H9 (cell line): ENCODE results near the gene WFIKKN2. TPM values are rescaled to one million over a fixed set of nuclear protein-coding genes. Genes with fewer than 3 reads are reported as not detected.

Experiments used
- DNase-seq: peaks from one replicate; pipeline ENCODE4 v3.0.0-alpha.2; 2017
- H2AFZ ChIP-seq: one replicate; pipeline ENCODE4 v1.6.1; 2013; ENCODE audit warnings: mild to moderate bottlenecking, low read length, control low read depth, moderate library complexity
- H2AK5ac ChIP-seq: 2 replicates; pipeline ENCODE4 v1.6.1; 2013; ENCODE audit warnings: low read length, control low read depth, mixed read lengths; ENCODE audit not compliant: insufficient read length
- H2BK120ac ChIP-seq: one replicate; pipeline ENCODE4 v1.6.1; 2013; ENCODE audit warnings: low read depth, mild to moderate bottlenecking, low read length, control low read depth, inconsistent platforms; ENCODE audit not compliant: poor library complexity, severe bottlenecking
- H2BK12ac ChIP-seq: 2 replicates; pipeline ENCODE4 v1.6.1; 2013; ENCODE audit warnings: low read length, control low read depth, mixed read lengths, low read depth; ENCODE audit not compliant: insufficient read length
- H2BK15ac ChIP-seq: 2 replicates; pipeline ENCODE4 v1.6.1; 2013; ENCODE audit warnings: low read depth, low read length, control low read depth
- H2BK20ac ChIP-seq: one replicate; pipeline ENCODE4 v1.6.1; 2013; ENCODE audit warnings: low read depth, mild to moderate bottlenecking, low read length, control low read depth, inconsistent platforms; ENCODE audit not compliant: poor library complexity, severe bottlenecking
- H2BK5ac ChIP-seq: 2 replicates; pipeline ENCODE4 v1.6.1; 2013; ENCODE audit warnings: low read length, control low read depth, mixed read lengths; ENCODE audit not compliant: insufficient read length
- H3K14ac ChIP-seq: 2 replicates; pipeline ENCODE4 v1.6.1; 2013; ENCODE audit warnings: low read length, control low read depth; ENCODE audit not compliant: insufficient read depth
- H3K18ac ChIP-seq: 2 replicates; pipeline ENCODE4 v1.6.1; 2013; ENCODE audit warnings: low read depth, mild to moderate bottlenecking, mixed read lengths, low read length, control low read depth; ENCODE audit not compliant: insufficient read length
- H3K23ac ChIP-seq: 2 replicates; pipeline ENCODE4 v1.6.1; 2013; ENCODE audit warnings: low read length, control low read depth, mixed read lengths, low read depth; ENCODE audit not compliant: insufficient read length
- H3K23me2 ChIP-seq: 2 replicates; pipeline ENCODE4 v1.6.1; 2013; ENCODE audit warnings: low read depth, mild to moderate bottlenecking, mixed read lengths, low read length, control low read depth; ENCODE audit not compliant: insufficient read length, poor library complexity, severe bottlenecking
- H3K27ac ChIP-seq: 2 replicates; pipeline ENCODE4 v1.5.1; 2013; ENCODE audit warnings: low read length, control low read depth, mixed read lengths, low read depth; ENCODE audit not compliant: insufficient read length
- H3K27me3 ChIP-seq: 2 replicates; pipeline ENCODE4 v1.6.1; 2013; ENCODE audit warnings: low read length, control low read depth, inconsistent platforms; ENCODE audit not compliant: insufficient read depth
- H3K4ac ChIP-seq: 2 replicates; pipeline ENCODE4 v1.6.1; 2013; ENCODE audit warnings: low read depth, mild to moderate bottlenecking, control low read depth, inconsistent platforms, low read length, moderate library complexity
- H3K4me1 ChIP-seq: 2 replicates; pipeline ENCODE4 v1.6.1; 2013; ENCODE audit warnings: low read length, control low read depth, inconsistent platforms; ENCODE audit not compliant: insufficient read depth
- H3K4me2 ChIP-seq: 2 replicates; pipeline ENCODE4 v1.6.1; 2013; ENCODE audit warnings: low read length, control low read depth, mixed read lengths; ENCODE audit not compliant: insufficient read length, insufficient read depth
- H3K56ac ChIP-seq: 2 replicates; pipeline ENCODE4 v1.6.1; 2013; ENCODE audit warnings: low read depth, mild to moderate bottlenecking, mixed read lengths, low read length, control low read depth; ENCODE audit not compliant: insufficient read length
- H3K79me1 ChIP-seq: 2 replicates; pipeline ENCODE4 v1.6.1; 2013; ENCODE audit warnings: low read depth, mild to moderate bottlenecking, moderate library complexity, low read length, control low read depth, inconsistent platforms; ENCODE audit not compliant: insufficient read depth, poor library complexity, severe bottlenecking
- H3K79me2 ChIP-seq: 2 replicates; pipeline ENCODE4 v1.6.1; 2013; ENCODE audit warnings: low read length, control low read depth, inconsistent platforms; ENCODE audit not compliant: insufficient read depth
- H3K9ac ChIP-seq: 2 replicates; pipeline ENCODE4 v1.6.1; 2013; ENCODE audit warnings: low read length, control low read depth, mixed read lengths; ENCODE audit not compliant: insufficient read length; ENCODE audit errors: extremely low read depth
- H3K9me3 ChIP-seq: one replicate; pipeline ENCODE4 v1.6.1; 2013; ENCODE audit warnings: low read depth, low read length, inconsistent platforms; ENCODE audit not compliant: control insufficient read depth
- H3T11ph ChIP-seq: one replicate; pipeline ENCODE4 v1.6.1; 2013; ENCODE audit warnings: mild to moderate bottlenecking, low read length, control low read depth, inconsistent platforms
- H4K20me1 ChIP-seq: one replicate; pipeline ENCODE4 v1.6.1; 2013; ENCODE audit not compliant: control insufficient read depth, insufficient read length, insufficient read depth
- H4K5ac ChIP-seq: 2 replicates; pipeline ENCODE4 v1.6.1; 2013; ENCODE audit warnings: low read depth, mild to moderate bottlenecking, mixed read lengths, low read length, control low read depth; ENCODE audit not compliant: insufficient read length
- H4K8ac ChIP-seq: replicated peaks from 2 replicates; pipeline ENCODE4 v1.6.1; 2013; ENCODE audit warnings: low read length, control low read depth, mixed read lengths, low read depth; ENCODE audit not compliant: insufficient read length
- H4K91ac ChIP-seq: 2 replicates; pipeline ENCODE4 v1.6.1; 2013; ENCODE audit warnings: low read depth, mild to moderate bottlenecking, moderate library complexity, mixed read lengths, low read length, control low read depth; ENCODE audit not compliant: insufficient read length
- H3K27ac Mint-ChIP-seq, 3 experiments: 2 replicates in 2 of 3; 3 replicates in 1 of 3; pipeline ENCODE4 v1.8.0; 2020 to 2021; ENCODE audit warnings: mixed read lengths in 3 of 3, mild to moderate bottlenecking in 1 of 3, moderate library complexity in 1 of 3
- H3K27me3 Mint-ChIP-seq: 2 replicates; pipeline ENCODE4 v1.8.0; 2021; ENCODE audit warnings: low read depth, mild to moderate bottlenecking, moderate library complexity, mixed read lengths
- H3K36me3 Mint-ChIP-seq, 3 experiments: 2 replicates in 2 of 3; 3 replicates in 1 of 3; pipeline ENCODE4 v1.8.0; 2020 to 2021; ENCODE audit warnings: low read depth in 3 of 3, mixed read lengths in 3 of 3; ENCODE audit not compliant: insufficient read depth in 1 of 3
- H3K4me1 Mint-ChIP-seq, 2 experiments: 2 replicates each; pipeline ENCODE4 v1.8.0; 2020; ENCODE audit warnings: mixed read lengths in 2 of 2
- H3K4me3 Mint-ChIP-seq, 2 experiments: 2 replicates in 1 of 2; 3 replicates in 1 of 2; pipeline ENCODE4 v1.8.0; 2020 to 2021; ENCODE audit warnings: mild to moderate bottlenecking in 2 of 2, mixed read lengths in 2 of 2, moderate library complexity in 1 of 2
- H3K9me3 Mint-ChIP-seq, 2 experiments: 2 replicates in 1 of 2; 3 replicates in 1 of 2; pipeline ENCODE4 v1.8.0; 2020; ENCODE audit warnings: mild to moderate bottlenecking in 2 of 2, mixed read lengths in 2 of 2, moderate library complexity in 1 of 2
- WGBS: extraction: QIAGEN DNeasy Blood & Tissue Kit; methylation state at CpG from one replicate; pipeline ENCODE4 v1.1.7; 2013; ENCODE audit warnings: missing lambda C conversion rate, low lambda C conversion rate, mixed read lengths; ENCODE audit not compliant: insufficient read length; ENCODE audit errors: extremely low coverage; 5-methylcytosine and 5-hydroxymethylcytosine counted together
- total RNA-seq: library from RNA; stranded (reverse); gene quantifications from 2 replicates; pipeline ENCODE4 v1.2.1, GENCODE V29; 2021
- TF ChIP-seq, protein P1 (sequence below): fragments of 200-600 bp; sonication (generic); conservative IDR thresholded peaks from 3 replicates; pipeline ENCODE4 v1.8.0; 2021; ENCODE audit warnings: antibody characterized with exemption, mild to moderate bottlenecking

Gene WFIKKN2
- total RNA-seq, 1 experiment from 2014 or later, result 1.1 TPM

DNA sequence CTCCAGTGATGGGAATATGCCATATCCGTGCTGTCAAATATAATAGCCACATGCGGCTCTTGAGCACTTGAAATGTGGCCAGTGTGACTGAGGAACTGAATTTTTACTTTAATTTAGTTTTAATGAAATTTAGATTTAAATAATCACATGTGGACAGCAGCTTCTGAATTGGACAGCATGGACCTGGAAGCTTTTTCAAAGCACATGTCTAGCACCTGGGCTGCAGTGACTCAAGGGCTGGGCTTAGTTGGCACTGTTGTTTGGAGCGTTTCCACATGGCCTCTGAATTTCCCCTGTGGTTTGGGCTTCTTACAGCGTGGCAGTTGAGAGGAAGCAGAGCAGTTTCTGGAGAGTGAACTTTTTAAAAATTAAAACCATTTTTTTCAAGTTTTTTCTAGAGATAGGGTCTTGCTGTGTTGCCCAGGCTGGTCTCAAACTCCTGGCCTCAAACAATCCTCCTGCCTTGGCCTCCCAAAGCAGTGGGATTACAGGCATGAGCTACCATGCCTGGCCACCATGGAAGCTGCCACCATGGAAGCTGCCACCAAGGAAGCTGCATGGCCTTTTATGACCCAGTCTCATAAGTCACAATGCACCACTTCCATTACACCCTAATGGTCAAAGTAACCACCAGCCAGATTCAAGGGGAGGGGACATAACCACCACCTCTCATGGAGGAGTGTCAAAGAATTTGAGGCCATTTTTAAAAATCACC is 37.5 kb downstream of the WFIKKN2 start:
- Histone ChIP-seq H3K18ac (no peak overlapping the region), H2BK15ac (no peak overlapping the region), H3K79me1 (no peaks in the 10 kb centered on the region), H2AK5ac (no peak overlapping the region), H3K79me2 (no peaks in the 10 kb centered on the region), H3K23ac (no peak overlapping the region), H3K27me3 (no peaks in the 10 kb centered on the region), H4K5ac (no peak overlapping the region), H2BK120ac (no peak overlapping the region), H3K4me2 (no peak overlapping the region), H3K14ac (no peak overlapping the region), H4K91ac (no peak overlapping the region), H3K4ac (no peak overlapping the region), H3T11ph (no peak overlapping the region), H3K4me1 (no peaks in the 10 kb centered on the region), H3K23me2 (no peaks in the 10 kb centered on the region), H3K9ac (no peak overlapping the region), H2BK20ac (no peak overlapping the region), H2BK12ac (no peak overlapping the region), H4K8ac (no peak overlapping the region), H3K56ac (no peak overlapping the region), H3K9me3 (no peaks in the 10 kb centered on the region), H2BK5ac (no peak overlapping the region), H4K20me1 (no peaks in the 10 kb centered on the region), H3K27ac (no peak overlapping the region), H2AFZ (no peak overlapping the region)
- TF ChIP-seq, protein P1, sequence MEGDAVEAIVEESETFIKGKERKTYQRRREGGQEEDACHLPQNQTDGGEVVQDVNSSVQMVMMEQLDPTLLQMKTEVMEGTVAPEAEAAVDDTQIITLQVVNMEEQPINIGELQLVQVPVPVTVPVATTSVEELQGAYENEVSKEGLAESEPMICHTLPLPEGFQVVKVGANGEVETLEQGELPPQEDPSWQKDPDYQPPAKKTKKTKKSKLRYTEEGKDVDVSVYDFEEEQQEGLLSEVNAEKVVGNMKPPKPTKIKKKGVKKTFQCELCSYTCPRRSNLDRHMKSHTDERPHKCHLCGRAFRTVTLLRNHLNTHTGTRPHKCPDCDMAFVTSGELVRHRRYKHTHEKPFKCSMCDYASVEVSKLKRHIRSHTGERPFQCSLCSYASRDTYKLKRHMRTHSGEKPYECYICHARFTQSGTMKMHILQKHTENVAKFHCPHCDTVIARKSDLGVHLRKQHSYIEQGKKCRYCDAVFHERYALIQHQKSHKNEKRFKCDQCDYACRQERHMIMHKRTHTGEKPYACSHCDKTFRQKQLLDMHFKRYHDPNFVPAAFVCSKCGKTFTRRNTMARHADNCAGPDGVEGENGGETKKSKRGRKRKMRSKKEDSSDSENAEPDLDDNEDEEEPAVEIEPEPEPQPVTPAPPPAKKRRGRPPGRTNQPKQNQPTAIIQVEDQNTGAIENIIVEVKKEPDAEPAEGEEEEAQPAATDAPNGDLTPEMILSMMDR, result no peak
- H3K27me3 Mint-ChIP-seq, result no peaks in the 10 kb centered on the region
- DNase-seq, result peak; percentile 19
- peaks cover 9 to 12% of the 10 kb centered on the region in 2 experiments for H3K4me1 Mint-ChIP-seq
- no CpG with 5 or more reads among the region's 4 CpGs for WGBS
- no peak overlapping the region for H3K27ac Mint-ChIP-seq
- H3K4me3 Mint-ChIP-seq, result no peak overlapping the region
- H3K36me3 Mint-ChIP-seq, result no peaks in the 10 kb centered on the region
- H3K9me3 Mint-ChIP-seq, result no peaks in the 10 kb centered on the region
